ENCODE results near the gene CHCHD10.

Gene CHCHD10

DNA sequence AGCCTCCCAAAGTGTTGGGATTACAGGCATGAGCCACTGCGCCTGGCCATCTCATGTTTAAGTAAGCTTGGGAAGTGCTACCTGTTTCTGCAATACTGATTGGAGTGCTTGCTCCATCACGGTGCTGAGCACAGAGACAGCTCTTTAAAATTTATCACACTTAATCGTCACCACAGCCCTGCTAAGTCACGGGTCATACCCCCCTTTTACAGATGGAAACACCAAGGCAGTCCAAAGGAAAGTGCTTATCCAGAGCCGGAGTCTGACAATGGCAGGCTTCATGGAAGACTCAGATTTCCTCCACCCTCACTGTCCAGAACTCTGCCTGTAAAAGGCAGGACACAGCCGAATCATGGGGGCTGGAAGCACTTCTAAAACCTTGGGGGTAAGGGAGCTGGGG, 7.7 kb downstream of the CHCHD10 start:
- H3K9ac ChIP-seq, result no peak overlapping the region
- H4K20me1 ChIP-seq (ENCODE audit: insufficient read depth), result no peaks in the 10 kb centered on the region
- TF ChIP-seq, protein P1, sequence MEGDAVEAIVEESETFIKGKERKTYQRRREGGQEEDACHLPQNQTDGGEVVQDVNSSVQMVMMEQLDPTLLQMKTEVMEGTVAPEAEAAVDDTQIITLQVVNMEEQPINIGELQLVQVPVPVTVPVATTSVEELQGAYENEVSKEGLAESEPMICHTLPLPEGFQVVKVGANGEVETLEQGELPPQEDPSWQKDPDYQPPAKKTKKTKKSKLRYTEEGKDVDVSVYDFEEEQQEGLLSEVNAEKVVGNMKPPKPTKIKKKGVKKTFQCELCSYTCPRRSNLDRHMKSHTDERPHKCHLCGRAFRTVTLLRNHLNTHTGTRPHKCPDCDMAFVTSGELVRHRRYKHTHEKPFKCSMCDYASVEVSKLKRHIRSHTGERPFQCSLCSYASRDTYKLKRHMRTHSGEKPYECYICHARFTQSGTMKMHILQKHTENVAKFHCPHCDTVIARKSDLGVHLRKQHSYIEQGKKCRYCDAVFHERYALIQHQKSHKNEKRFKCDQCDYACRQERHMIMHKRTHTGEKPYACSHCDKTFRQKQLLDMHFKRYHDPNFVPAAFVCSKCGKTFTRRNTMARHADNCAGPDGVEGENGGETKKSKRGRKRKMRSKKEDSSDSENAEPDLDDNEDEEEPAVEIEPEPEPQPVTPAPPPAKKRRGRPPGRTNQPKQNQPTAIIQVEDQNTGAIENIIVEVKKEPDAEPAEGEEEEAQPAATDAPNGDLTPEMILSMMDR (conservative IDR thresholded peaks at IDR 0.05; ENCODE audit: low read depth, low read length), result no peak
- H3K27me3 ChIP-seq (ENCODE audit: insufficient read depth, low read depth), result no peaks in the 10 kb centered on the region
- H2AFZ ChIP-seq (ENCODE audit: low read depth), result no peak overlapping the region
- no peaks in the 10 kb centered on the region for H3K79me2 ChIP-seq (ENCODE audit: insufficient read depth, low read depth)
- no peak overlapping the region for H3K27ac ChIP-seq
- H3K4me2 ChIP-seq, result no peak overlapping the region
- no peak overlapping the region for H3K4me3 ChIP-seq (IDR thresholded peaks at IDR 0.05; ENCODE audit: insufficient read depth, low read depth, low read length)
- H3K4me1 ChIP-seq (ENCODE audit: low read depth, poor library complexity, severe bottlenecking), result no peaks in the 10 kb centered on the region
- no peaks in the 10 kb centered on the region for H3K36me3 ChIP-seq (ENCODE audit: insufficient read depth)

DNA sequence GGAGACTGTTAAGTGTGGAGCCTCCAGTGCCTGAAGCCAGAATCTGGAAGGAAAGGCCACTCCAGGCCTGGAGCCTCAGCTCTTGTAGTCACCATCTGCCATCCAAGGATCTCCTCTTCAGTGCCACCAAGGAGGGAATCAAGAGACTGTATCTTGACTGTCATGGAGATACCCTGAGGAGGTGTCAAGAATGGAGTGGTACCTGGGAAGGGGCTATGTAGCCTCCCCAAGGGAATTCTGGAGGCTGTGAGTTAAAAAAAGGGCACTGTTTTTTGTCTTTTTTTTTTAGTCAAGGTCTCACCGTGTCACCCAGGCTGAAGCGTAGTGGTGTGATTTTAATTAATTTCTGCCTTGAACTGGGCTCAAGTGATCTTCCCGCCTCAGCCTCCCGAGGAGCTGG, 8.2 kb downstream of the CHCHD10 start:
- Histone ChIP-seq H3K4me2 (no peak overlapping the region), H3K27me3 (ENCODE audit: insufficient read depth, low read depth) (no peaks in the 10 kb centered on the region), H3K9ac (no peak overlapping the region), H3K36me3 (ENCODE audit: insufficient read depth) (no peaks in the 10 kb centered on the region), H3K4me3 (IDR thresholded peaks at IDR 0.05; ENCODE audit: insufficient read depth, low read depth, low read length) (no peak overlapping the region), H4K20me1 (ENCODE audit: insufficient read depth) (no peaks in the 10 kb centered on the region), H3K79me2 (ENCODE audit: insufficient read depth, low read depth) (no peaks in the 10 kb centered on the region), H3K27ac (no peak overlapping the region), H2AFZ (ENCODE audit: low read depth) (no peak overlapping the region), H3K4me1 (ENCODE audit: low read depth, poor library complexity, severe bottlenecking) (no peaks in the 10 kb centered on the region)
- TF ChIP-seq, protein P1 (conservative IDR thresholded peaks at IDR 0.05; ENCODE audit: low read depth, low read length), result no peak

DNA sequence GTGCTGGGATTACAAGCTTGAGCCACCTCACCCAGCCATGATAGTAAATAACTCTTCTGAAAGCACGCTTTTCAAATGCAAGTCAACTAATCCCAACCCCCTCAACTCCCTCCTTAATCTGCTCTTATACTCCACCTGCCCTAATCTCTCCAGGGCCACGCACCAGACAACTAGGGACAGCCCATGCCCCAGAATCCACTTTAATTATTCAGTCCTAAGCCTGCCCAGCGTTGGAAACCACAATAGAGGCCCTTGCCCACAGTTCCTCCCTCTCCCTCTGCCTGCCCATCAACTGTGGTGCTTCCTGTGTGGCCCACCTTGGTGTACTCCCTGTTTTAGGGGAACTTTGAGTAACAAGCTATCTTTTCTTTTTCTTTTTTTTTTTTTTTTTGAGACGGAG, 10.9 kb downstream of the CHCHD10 start:
- H3K9ac ChIP-seq, result no peak overlapping the region
- no peaks in the 10 kb centered on the region for H3K27me3 ChIP-seq (ENCODE audit: insufficient read depth, low read depth)
- no peaks in the 10 kb centered on the region for H3K4me1 ChIP-seq (ENCODE audit: low read depth, poor library complexity, severe bottlenecking)

DNA sequence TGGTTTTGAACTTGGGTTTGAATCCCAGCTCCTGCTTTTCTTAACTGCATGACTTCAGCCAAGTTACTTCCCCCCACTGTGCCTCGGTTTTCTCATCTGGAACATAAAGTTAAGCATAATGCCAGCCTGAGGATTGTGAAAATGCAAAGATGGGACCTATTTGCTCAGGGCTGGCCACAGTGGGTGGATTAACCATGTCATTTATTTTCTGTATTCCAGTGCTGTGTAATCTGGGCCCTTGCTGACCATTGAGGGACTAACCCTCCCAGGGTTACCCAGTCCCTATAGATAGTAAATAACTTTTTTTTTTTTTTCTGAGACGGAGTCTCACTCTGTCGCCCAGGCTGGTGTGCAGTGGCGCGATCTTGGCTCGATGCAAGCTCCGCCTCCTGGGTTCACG, 12.1 kb downstream of the CHCHD10 start:
- Histone ChIP-seq H3K9ac (no peak overlapping the region), H4K20me1 (ENCODE audit: insufficient read depth) (no peaks in the 10 kb centered on the region), H3K27ac (no peak overlapping the region), H3K4me3 (IDR thresholded peaks at IDR 0.05; ENCODE audit: insufficient read depth, low read depth, low read length) (no peak overlapping the region), H3K4me1 (ENCODE audit: low read depth, poor library complexity, severe bottlenecking) (peaks cover 7% of the 10 kb centered on the region), H3K79me2 (ENCODE audit: insufficient read depth, low read depth) (no peaks in the 10 kb centered on the region), H2AFZ (ENCODE audit: low read depth) (no peak overlapping the region), H3K4me2 (no peak overlapping the region), H3K27me3 (ENCODE audit: insufficient read depth, low read depth) (no peaks in the 10 kb centered on the region), H3K36me3 (ENCODE audit: insufficient read depth) (no peaks in the 10 kb centered on the region)
- TF ChIP-seq, protein P1 (conservative IDR thresholded peaks at IDR 0.05; ENCODE audit: low read depth, low read length), result no peak

More for the DNA sequence above, 10.9 kb downstream of the CHCHD10 start:
- Histone ChIP-seq H3K4me3 (IDR thresholded peaks at IDR 0.05; ENCODE audit: insufficient read depth, low read depth, low read length) (no peak overlapping the region), H3K36me3 (ENCODE audit: insufficient read depth) (no peaks in the 10 kb centered on the region), H3K27ac (no peak overlapping the region), H2AFZ (ENCODE audit: low read depth) (no peak overlapping the region), H3K79me2 (ENCODE audit: insufficient read depth, low read depth) (no peaks in the 10 kb centered on the region), H3K4me2 (no peak overlapping the region), H4K20me1 (ENCODE audit: insufficient read depth) (no peaks in the 10 kb centered on the region)
- TF ChIP-seq, protein P1 (conservative IDR thresholded peaks at IDR 0.05; ENCODE audit: low read depth, low read length), result no peak

Measured in KMS-11 (cell line).